Endothelial cell of umbilical vein (primary cell): ENCODE data around the gene TMED8. TPM values are rescaled to one million over a fixed set of nuclear protein-coding genes. Genes with fewer than 3 reads are reported as not detected.

ENCODE experiments used
- BruUV-seq: library from RNA; stranded (reverse); fragments of 400-500 nt; replicated peaks from 2 replicates; lab custom pipeline; 2021; lab: Mats Ljungman, UMichigan
- CTCF ChIA-PET: fragments of 300-600, 350-600 bp; sonication (Branson Sonifier 250); formaldehyde crosslinking; loops from one replicate; lab custom pipeline; 2021; ENCODE audit warnings: antibody characterized with exemption, inconsistent platforms; lab: Charles Lee
- POLR2A ChIA-PET: fragments of 300-600, 350-600 bp; sonication (Branson Sonifier 250); formaldehyde crosslinking; loops from one replicate; lab custom pipeline; 2021; ENCODE audit warnings: antibody characterized with exemption, inconsistent platforms; lab: Charles Lee
- DNase-seq: peaks from one replicate; pipeline ENCODE4 v3.0.0-alpha.2; 2011; ENCODE audit warnings: low read depth, low spot score
- FAIRE-seq: peaks from 2 replicates; lab custom pipeline; 2011; peaks lifted over from hg19 to GRCh38; lab: Jason Lieb, UNC
- H2AFZ ChIP-seq: 2 replicates; pipeline ENCODE4 v1.6.0; 2012; ENCODE audit warnings: low read depth, low read length, control low read depth, inconsistent platforms
- H3K27ac ChIP-seq: 2 replicates; pipeline ENCODE4 v1.5.1; 2011; ENCODE audit warnings: low read depth, mild to moderate bottlenecking, control low read depth, low read length, moderate library complexity; ENCODE audit not compliant: insufficient read depth
- H3K27me3 ChIP-seq, 2 experiments: 2 replicates each; pipeline versions ENCODE4 v1.6.0 to v1.6.1; 2011; ENCODE audit warnings: low read length in 2 of 2, mixed read lengths in 1 of 2; ENCODE audit not compliant: control insufficient read depth in 2 of 2, insufficient read depth in 2 of 2
- H3K36me3 ChIP-seq, 2 experiments: 2 replicates in 1 of 2; 3 replicates in 1 of 2; pipeline ENCODE4 v1.5.1; 2011; ENCODE audit warnings: low read length in 2 of 2, mild to moderate bottlenecking in 1 of 2, moderate library complexity in 1 of 2; ENCODE audit not compliant: control insufficient read depth in 2 of 2, insufficient read depth in 2 of 2; ENCODE audit errors: extremely low read depth in 1 of 2
- H3K4me1 ChIP-seq: 3 replicates; pipeline ENCODE4 v1.5.1; 2011; ENCODE audit warnings: mild to moderate bottlenecking, low read length; ENCODE audit not compliant: control insufficient read depth, insufficient read depth; ENCODE audit errors: extremely low read depth
- H3K4me2 ChIP-seq: 2 replicates; pipeline ENCODE4 v1.6.1; 2011; ENCODE audit warnings: low read length, control low read depth, mixed read lengths; ENCODE audit not compliant: insufficient read depth
- H3K4me3 ChIP-seq, 3 experiments: fragments of 200-600 bp in 1 of 3; sonication (generic), shearing (Covaris generic) in 1 of 3; replicated peaks in 1 of 3; 2 replicates each; pipeline ENCODE4 v1.5.1; 2011 to 2016; ENCODE audit warnings: control low read depth in 3 of 3, low read length in 3 of 3, mild to moderate bottlenecking in 2 of 3, inconsistent platforms in 1 of 3, low read depth in 1 of 3, moderate library complexity in 1 of 3; ENCODE audit not compliant: insufficient read depth in 1 of 3
- H3K79me2 ChIP-seq: 2 replicates; pipeline ENCODE4 v1.6.0; 2012; ENCODE audit warnings: low read length, inconsistent platforms; ENCODE audit not compliant: control insufficient read depth, insufficient read depth
- H3K9ac ChIP-seq: replicated peaks from 2 replicates; pipeline ENCODE3; 2011; ENCODE audit warnings: low read length, control low read depth; ENCODE audit not compliant: insufficient read depth; ENCODE audit errors: extremely low read depth
- H3K9me1 ChIP-seq: replicated peaks from 3 replicates; pipeline ENCODE4 v1.6.0; 2011; ENCODE audit warnings: mild to moderate bottlenecking, low read length; ENCODE audit not compliant: control insufficient read depth, insufficient read depth; ENCODE audit errors: extremely low read depth
- H3K9me3 ChIP-seq: replicated peaks from 2 replicates; pipeline ENCODE4 v1.5.1; 2012; ENCODE audit warnings: low read length, inconsistent platforms; ENCODE audit not compliant: control insufficient read depth, insufficient read depth
- H4K20me1 ChIP-seq: replicated peaks from 2 replicates; pipeline ENCODE3; 2011; ENCODE audit warnings: mild to moderate bottlenecking, low read length; ENCODE audit not compliant: control insufficient read depth, insufficient read depth; ENCODE audit errors: extremely low read depth
- EZH2 ChIP-seq: IDR thresholded peaks from 2 replicates; pipeline ENCODE4 v1.6.1; 2012; ENCODE audit warnings: borderline replicate concordance, low read depth, mild to moderate bottlenecking, moderate library complexity, low read length, inconsistent platforms; ENCODE audit not compliant: severe bottlenecking
- FOS ChIP-seq: IDR thresholded peaks from 2 replicates; pipeline ENCODE4 v1.6.1; 2011; ENCODE audit warnings: mild to moderate bottlenecking, low read length, moderate library complexity, borderline replicate concordance; ENCODE audit not compliant: insufficient read depth
- GATA2 ChIP-seq: IDR thresholded peaks from 2 replicates; pipeline ENCODE4 v1.7.0; 2011; ENCODE audit warnings: low read depth, mild to moderate bottlenecking, moderate library complexity, mixed read lengths, low read length; ENCODE audit not compliant: insufficient read length, insufficient read depth
- JUN ChIP-seq: IDR thresholded peaks from 2 replicates; pipeline ENCODE4 v1.6.1; 2011; ENCODE audit warnings: borderline replicate concordance, low read depth; ENCODE audit not compliant: insufficient read length, insufficient read depth
- MYC ChIP-seq: IDR thresholded peaks from one replicate; pipeline ENCODE4 v1.6.1; 2011; ENCODE audit warnings: mild to moderate bottlenecking, low read depth, low read length
- POLR2A ChIP-seq: IDR thresholded peaks from 2 replicates; pipeline ENCODE4 v1.6.1; 2012; ENCODE audit warnings: low read depth, mild to moderate bottlenecking, control low read depth, low read length
- POLR2AphosphoS5 ChIP-seq: IDR thresholded peaks from 2 replicates; pipeline ENCODE4 v1.6.1; 2012; ENCODE audit warnings: low read depth, mild to moderate bottlenecking, control low read depth, low read length, moderate library complexity; ENCODE audit not compliant: insufficient read depth
- dilution Hi-C: fragments of 300-500 bp; cut with MboI; formaldehyde crosslinking; loops from one replicate; pipeline ENCODE4 v1.15.0; 2019; ENCODE audit warnings: low sequenced_read_pairs; ENCODE audit not compliant: extremely low pct_ligation_motif_present
- intact Hi-C: fragments of 100-400 bp; cut with micrococcal nuclease; formaldehyde crosslinking; loops from one replicate; pipeline ENCODE4 v1.10.0; 2022
- polyA plus RNA-seq, 4 experiments: library from polyadenylated mRNA; depleted of rRNA in 3 of 4; stranded (reverse) in 3 of 4; unstranded in 1 of 4; fragments of >200 nt; gene quantifications; 2 replicates each; pipeline versions ENCODE4 v1.2.1 to v1.2.3, GENCODE V29; 2011 to 2012; ENCODE audit warnings: missing spikeins in 1 of 4
- total RNA-seq: library from RNA; stranded (reverse); gene quantifications from 2 replicates; pipeline ENCODE4 v1.2.3, GENCODE V29; 2021
- TF ChIP-seq, protein P1 (sequence below), 2 donors: IDR thresholded peaks; 1 replicate in 1 of 2; 2 replicates in 1 of 2; pipeline ENCODE4 v1.5.1; 2011; ENCODE audit warnings: low read length in 2 of 2, mild to moderate bottlenecking in 2 of 2, moderate library complexity in 2 of 2, control low read depth in 1 of 2, inconsistent platforms in 1 of 2, low read depth in 1 of 2; ENCODE audit not compliant: insufficient read depth in 1 of 2; ENCODE audit errors: extremely low read depth in 1 of 2
- TF ChIP-seq, protein P2 (sequence below): IDR thresholded peaks from 2 replicates; pipeline ENCODE4 v1.6.1; 2011; ENCODE audit not compliant: insufficient read depth, insufficient read length

The TMED8 gene
- total and polyA plus RNA-seq, 2 donors (not counting 3 experiments of a cell fraction or from before 2014, with no cell fraction given): 5.2 to 12.6 TPM

DNA sequence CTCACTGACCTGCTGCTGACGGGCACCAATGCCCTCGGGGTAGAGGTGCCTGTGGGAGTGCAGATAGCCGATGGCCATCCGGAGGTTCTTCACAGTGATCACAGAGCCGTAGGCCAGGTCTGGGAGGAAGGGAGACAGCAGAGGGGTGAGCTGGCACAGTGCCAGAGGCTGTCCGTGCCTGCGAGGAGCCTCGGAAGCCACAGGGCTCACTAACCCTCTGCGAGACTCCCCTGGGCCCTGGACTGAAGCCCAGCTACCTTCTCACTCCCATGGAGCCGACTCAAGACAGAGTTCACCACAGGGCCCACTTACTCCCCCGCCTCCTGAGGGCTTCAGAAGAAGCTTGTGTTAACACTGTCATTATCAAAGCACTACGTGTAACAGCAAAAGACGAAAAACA lies 80.7 kb downstream of the TMED8 start:
- no peak overlapping the region for H3K4me3 ChIP-seq
- H3K9me3 ChIP-seq: no peaks in the 10 kb centered on the region
- FAIRE-seq (no peak), DNase-seq (no peak)
- dilution Hi-C loops (no loop called here), intact Hi-C loops (no loop called here)
- H4K20me1 ChIP-seq: no peaks in the 10 kb centered on the region
- H3K36me3 ChIP-seq: no peaks in the 10 kb centered on the region
- no peak overlapping the region for H3K27ac ChIP-seq
- peaks cover 6% of the 10 kb centered on the region for H3K4me1 ChIP-seq
- no peaks in the 10 kb centered on the region for H3K9me1 ChIP-seq
- no peak overlapping the region for H3K9ac ChIP-seq
- no peak overlapping the region for H3K4me2 ChIP-seq
- POLR2A ChIA-PET: no interaction called here
- no TSS peak for BruUV-seq
- no peak for TF ChIP-seq JUN
- TF ChIP-seq POLR2A: no peak
- TF ChIP-seq MYC: no peak
- TF ChIP-seq EZH2: no peak
- TF ChIP-seq FOS: no peak
- TF ChIP-seq, protein P1, sequence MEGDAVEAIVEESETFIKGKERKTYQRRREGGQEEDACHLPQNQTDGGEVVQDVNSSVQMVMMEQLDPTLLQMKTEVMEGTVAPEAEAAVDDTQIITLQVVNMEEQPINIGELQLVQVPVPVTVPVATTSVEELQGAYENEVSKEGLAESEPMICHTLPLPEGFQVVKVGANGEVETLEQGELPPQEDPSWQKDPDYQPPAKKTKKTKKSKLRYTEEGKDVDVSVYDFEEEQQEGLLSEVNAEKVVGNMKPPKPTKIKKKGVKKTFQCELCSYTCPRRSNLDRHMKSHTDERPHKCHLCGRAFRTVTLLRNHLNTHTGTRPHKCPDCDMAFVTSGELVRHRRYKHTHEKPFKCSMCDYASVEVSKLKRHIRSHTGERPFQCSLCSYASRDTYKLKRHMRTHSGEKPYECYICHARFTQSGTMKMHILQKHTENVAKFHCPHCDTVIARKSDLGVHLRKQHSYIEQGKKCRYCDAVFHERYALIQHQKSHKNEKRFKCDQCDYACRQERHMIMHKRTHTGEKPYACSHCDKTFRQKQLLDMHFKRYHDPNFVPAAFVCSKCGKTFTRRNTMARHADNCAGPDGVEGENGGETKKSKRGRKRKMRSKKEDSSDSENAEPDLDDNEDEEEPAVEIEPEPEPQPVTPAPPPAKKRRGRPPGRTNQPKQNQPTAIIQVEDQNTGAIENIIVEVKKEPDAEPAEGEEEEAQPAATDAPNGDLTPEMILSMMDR (IDR thresholded peaks at IDR 0.05; ENCODE audit: extremely low read depth in 1 of 2, insufficient read depth in 1 of 2, low read depth in 1 of 2, low read length in 2 of 2): no peak
- TF ChIP-seq, protein P2, sequence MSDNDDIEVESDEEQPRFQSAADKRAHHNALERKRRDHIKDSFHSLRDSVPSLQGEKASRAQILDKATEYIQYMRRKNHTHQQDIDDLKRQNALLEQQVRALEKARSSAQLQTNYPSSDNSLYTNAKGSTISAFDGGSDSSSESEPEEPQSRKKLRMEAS: no peak
- no peak for TF ChIP-seq GATA2
- TF ChIP-seq POLR2AphosphoS5: no peak
- H2AFZ ChIP-seq: no peak overlapping the region
- no peaks in the 10 kb centered on the region for H3K79me2 ChIP-seq
- H3K27me3 ChIP-seq: no peaks in the 10 kb centered on the region
- CTCF ChIA-PET: interaction anchor here (1.1 to 12.7 kb wide), 3 partner anchors 13 to 145 kb away, joined by 3 to 515 read pairs (median 5); no protein-coding TSS in a partner anchor
